Lower leg skin (tissue), 3 donors: Measurements from ENCODE around the gene CACNA1H.

Experiments
- POLR2A ChIP-seq, 2 donors: fragments of 450-650 bp; IDR thresholded peaks; one replicate each; pipeline ENCODE4 v1.6.1; 2016 to 2017; ENCODE audit warnings: antibody characterized with exemption in 2 of 2, mild to moderate bottlenecking in 1 of 2, moderate library complexity in 1 of 2
- TF ChIP-seq, protein P1 (sequence below), 3 donors: fragments of 450-650 bp; IDR thresholded peaks; one replicate each; pipeline ENCODE4 v1.5.1; 2016; ENCODE audit warnings: antibody characterized with exemption in 3 of 3, mild to moderate bottlenecking in 3 of 3, moderate library complexity in 2 of 3

DNA sequence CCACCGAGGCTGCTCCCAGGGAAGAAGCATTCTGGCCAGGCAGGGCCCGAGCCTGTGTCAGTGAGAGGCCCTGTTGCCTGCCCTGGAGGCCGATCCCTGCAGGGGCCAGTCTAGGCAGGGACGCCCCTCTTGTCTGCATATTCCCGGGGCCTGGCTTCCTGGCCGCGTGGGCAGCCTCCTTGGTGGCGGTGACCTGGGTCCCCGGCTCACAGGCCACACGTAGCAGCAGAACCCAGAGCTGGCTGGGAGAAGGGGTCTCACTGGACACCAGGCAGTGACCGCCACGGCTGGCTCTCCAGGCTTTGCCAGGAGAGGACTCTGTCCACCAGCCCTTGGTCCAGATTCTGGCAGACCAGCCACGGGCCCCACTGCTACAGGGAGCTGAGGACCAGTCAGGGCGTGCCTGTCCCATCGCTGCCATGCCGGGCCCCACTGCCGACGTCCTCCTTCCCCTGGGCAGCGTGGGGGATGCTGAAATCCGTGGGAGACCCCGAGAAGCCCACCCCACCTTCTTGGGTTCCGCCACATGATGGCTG, 3.7 kb upstream of the CACNA1H start:
- TF ChIP-seq, protein P1, sequence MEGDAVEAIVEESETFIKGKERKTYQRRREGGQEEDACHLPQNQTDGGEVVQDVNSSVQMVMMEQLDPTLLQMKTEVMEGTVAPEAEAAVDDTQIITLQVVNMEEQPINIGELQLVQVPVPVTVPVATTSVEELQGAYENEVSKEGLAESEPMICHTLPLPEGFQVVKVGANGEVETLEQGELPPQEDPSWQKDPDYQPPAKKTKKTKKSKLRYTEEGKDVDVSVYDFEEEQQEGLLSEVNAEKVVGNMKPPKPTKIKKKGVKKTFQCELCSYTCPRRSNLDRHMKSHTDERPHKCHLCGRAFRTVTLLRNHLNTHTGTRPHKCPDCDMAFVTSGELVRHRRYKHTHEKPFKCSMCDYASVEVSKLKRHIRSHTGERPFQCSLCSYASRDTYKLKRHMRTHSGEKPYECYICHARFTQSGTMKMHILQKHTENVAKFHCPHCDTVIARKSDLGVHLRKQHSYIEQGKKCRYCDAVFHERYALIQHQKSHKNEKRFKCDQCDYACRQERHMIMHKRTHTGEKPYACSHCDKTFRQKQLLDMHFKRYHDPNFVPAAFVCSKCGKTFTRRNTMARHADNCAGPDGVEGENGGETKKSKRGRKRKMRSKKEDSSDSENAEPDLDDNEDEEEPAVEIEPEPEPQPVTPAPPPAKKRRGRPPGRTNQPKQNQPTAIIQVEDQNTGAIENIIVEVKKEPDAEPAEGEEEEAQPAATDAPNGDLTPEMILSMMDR (IDR thresholded peaks at IDR 0.05), result no peak
- TF ChIP-seq POLR2A (IDR thresholded peaks at IDR 0.05), result no peak
